H1 (cell line): ENCODE data around the gene TSTD2.

ENCODE experiments used
- GABPA ChIP-seq: IDR thresholded peaks from 2 replicates; pipeline ENCODE4 v1.6.1; 2011; ENCODE audit warnings: mild to moderate bottlenecking, low read length, moderate library complexity, borderline replicate concordance; ENCODE audit not compliant: insufficient read depth
- POLR2A ChIP-seq, 2 experiments: IDR thresholded peaks; 1 replicate in 1 of 2; 2 replicates in 1 of 2; pipeline ENCODE4 v1.6.1; 2011; ENCODE audit warnings: low read depth in 2 of 2, low read length in 2 of 2, mild to moderate bottlenecking in 2 of 2; ENCODE audit errors: control extremely low read depth in 1 of 2
- TF ChIP-seq, protein P1 (sequence below), 3 experiments: IDR thresholded peaks; 1 replicate in 2 of 3; 2 replicates in 1 of 3; pipeline versions ENCODE4 v1.5.1 to v1.6.1; 2011; ENCODE audit warnings: low read length in 3 of 3, mild to moderate bottlenecking in 3 of 3, inconsistent platforms in 2 of 3, low read depth in 1 of 3, moderate library complexity in 1 of 3; ENCODE audit not compliant: insufficient read depth in 1 of 3; ENCODE audit errors: control extremely low read depth in 1 of 3

DNA sequence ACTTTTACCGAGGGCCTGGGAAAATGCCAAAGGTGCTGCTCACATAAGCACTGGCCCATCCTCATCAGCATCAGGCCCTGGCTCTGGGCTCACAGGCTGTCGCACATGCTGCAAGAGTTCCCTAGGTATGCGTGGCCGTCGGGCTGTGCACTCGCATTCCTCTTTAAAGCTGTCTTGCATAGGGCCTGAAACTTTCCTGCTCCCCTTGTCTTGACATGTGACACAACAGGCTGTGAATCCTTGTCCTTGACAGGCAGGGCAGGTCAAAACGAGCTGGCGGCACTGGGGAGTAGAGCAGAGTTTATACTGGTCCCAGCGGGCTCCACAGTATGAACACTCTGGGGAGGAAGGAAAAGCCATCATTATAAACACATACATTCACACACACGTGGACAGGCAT lies 30.7 kb downstream of the TSTD2 start:
- TF ChIP-seq POLR2A (IDR thresholded peaks at IDR 0.05; ENCODE audit: control extremely low read depth in 1 of 2, low read depth in 2 of 2, low read length in 2 of 2) (no peak), GABPA (no peak)
- TF ChIP-seq, protein P1, sequence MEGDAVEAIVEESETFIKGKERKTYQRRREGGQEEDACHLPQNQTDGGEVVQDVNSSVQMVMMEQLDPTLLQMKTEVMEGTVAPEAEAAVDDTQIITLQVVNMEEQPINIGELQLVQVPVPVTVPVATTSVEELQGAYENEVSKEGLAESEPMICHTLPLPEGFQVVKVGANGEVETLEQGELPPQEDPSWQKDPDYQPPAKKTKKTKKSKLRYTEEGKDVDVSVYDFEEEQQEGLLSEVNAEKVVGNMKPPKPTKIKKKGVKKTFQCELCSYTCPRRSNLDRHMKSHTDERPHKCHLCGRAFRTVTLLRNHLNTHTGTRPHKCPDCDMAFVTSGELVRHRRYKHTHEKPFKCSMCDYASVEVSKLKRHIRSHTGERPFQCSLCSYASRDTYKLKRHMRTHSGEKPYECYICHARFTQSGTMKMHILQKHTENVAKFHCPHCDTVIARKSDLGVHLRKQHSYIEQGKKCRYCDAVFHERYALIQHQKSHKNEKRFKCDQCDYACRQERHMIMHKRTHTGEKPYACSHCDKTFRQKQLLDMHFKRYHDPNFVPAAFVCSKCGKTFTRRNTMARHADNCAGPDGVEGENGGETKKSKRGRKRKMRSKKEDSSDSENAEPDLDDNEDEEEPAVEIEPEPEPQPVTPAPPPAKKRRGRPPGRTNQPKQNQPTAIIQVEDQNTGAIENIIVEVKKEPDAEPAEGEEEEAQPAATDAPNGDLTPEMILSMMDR (IDR thresholded peaks at IDR 0.05; ENCODE audit: control extremely low read depth in 1 of 3, insufficient read depth in 1 of 3, low read depth in 1 of 3, low read length in 3 of 3): no peak
